ENCODE data around the gene AK9. TPM values are rescaled to one million over a fixed set of nuclear protein-coding genes. Genes with fewer than 3 reads are reported as not detected.

AK9 gene
- total and polyA plus RNA-seq, 2 donors = 12.9 to 14.4 TPM

- Histone ChIP-seq H3K36me3 (ENCODE audit: control insufficient read depth in 2 of 2, insufficient read depth in 2 of 2, low read length in 1 of 2) (no peaks in the 10 kb centered on the region), H3K4me1 (ENCODE audit: control insufficient read depth in 2 of 2, insufficient read depth in 2 of 2, low read length in 2 of 2) (peaks cover 4 to 6% of the 10 kb centered on the region in 2 donors), H3K4me3 (ENCODE audit: low read length in 2 of 2) (no peak overlapping the region), H3K27ac (ENCODE audit: low read depth in 1 of 2, low read length in 1 of 2) (no peak overlapping the region), H3K27me3 (ENCODE audit: control insufficient read depth in 2 of 2, insufficient read depth in 1 of 2, low read length in 1 of 2) (no peaks in the 10 kb centered on the region), H3K9me3 (ENCODE audit: control insufficient read depth in 2 of 2, insufficient read depth in 1 of 2, low read length in 1 of 2) (no peaks in the 10 kb centered on the region)
- peak in 5 of 9 donors; percentile 23 to 65 (median 32) for DNase-seq (ENCODE audit: low read depth in 6 of 9, low spot score in 9 of 9)
- 9% methylated on average over 3 of the region's 3 CpGs for WGBS
These were observed 174.1 kb downstream of the AK9 start for GRCh38 chr6:109516929-109517328.

GRCh38 chr6:109515781-109516409, 175.1 kb downstream of the AK9 start:
- 27% methylated on average over 6 of the region's 6 CpGs for WGBS
- DNase-seq (ENCODE audit: low read depth in 6 of 9, low spot score in 9 of 9) = peak in 1 of 9 donors; percentile 28

GRCh38 chr6:109514946-109515345, 176.1 kb downstream of the AK9 start:
- H3K4me3 ChIP-seq (ENCODE audit: low read length in 2 of 2) = no peak overlapping the region
- 97% methylated on average over 3 of the region's 3 CpGs for WGBS
- H3K4me1 ChIP-seq (ENCODE audit: control insufficient read depth in 2 of 2, insufficient read depth in 2 of 2, low read length in 2 of 2) = peaks cover 4 to 6% of the 10 kb centered on the region in 2 donors
- H3K9me3 ChIP-seq (ENCODE audit: control insufficient read depth in 2 of 2, insufficient read depth in 1 of 2, low read length in 1 of 2) = peaks cover 0 to 6% of the 10 kb centered on the region in 2 donors
- no peak overlapping the region for H3K27ac ChIP-seq (ENCODE audit: low read depth in 1 of 2, low read length in 1 of 2)
- H3K27me3 ChIP-seq (ENCODE audit: control insufficient read depth in 2 of 2, insufficient read depth in 1 of 2, low read length in 1 of 2) = no peaks in the 10 kb centered on the region
- DNase-seq (ENCODE audit: low read depth in 6 of 9, low spot score in 9 of 9) = no peak
- no peaks in the 10 kb centered on the region for H3K36me3 ChIP-seq (ENCODE audit: control insufficient read depth in 2 of 2, insufficient read depth in 2 of 2, low read length in 1 of 2)

More at GRCh38 chr6:109515781-109516409, 175.1 kb downstream of the AK9 start:
- no peaks in the 10 kb centered on the region for H3K9me3 ChIP-seq (ENCODE audit: control insufficient read depth in 2 of 2, insufficient read depth in 1 of 2, low read length in 1 of 2)
- H3K27me3 ChIP-seq (ENCODE audit: control insufficient read depth in 2 of 2, insufficient read depth in 1 of 2, low read length in 1 of 2) = no peaks in the 10 kb centered on the region
- peaks cover 4 to 6% of the 10 kb centered on the region in 2 donors for H3K4me1 ChIP-seq (ENCODE audit: control insufficient read depth in 2 of 2, insufficient read depth in 2 of 2, low read length in 2 of 2)
- H3K4me3 ChIP-seq (ENCODE audit: low read length in 2 of 2) = no peak overlapping the region
- H3K36me3 ChIP-seq (ENCODE audit: control insufficient read depth in 2 of 2, insufficient read depth in 2 of 2, low read length in 1 of 2) = no peaks in the 10 kb centered on the region
- H3K27ac ChIP-seq (ENCODE audit: low read depth in 1 of 2, low read length in 1 of 2) = no peak overlapping the region

- Histone ChIP-seq H3K27ac (ENCODE audit: low read depth in 1 of 2, low read length in 1 of 2) (no peak overlapping the region), H3K36me3 (ENCODE audit: control insufficient read depth in 2 of 2, insufficient read depth in 2 of 2, low read length in 1 of 2) (no peaks in the 10 kb centered on the region), H3K4me1 (ENCODE audit: control insufficient read depth in 2 of 2, insufficient read depth in 2 of 2, low read length in 2 of 2) (peaks cover 4 to 6% of the 10 kb centered on the region in 2 donors), H3K4me3 (ENCODE audit: low read length in 2 of 2) (no peak overlapping the region), H3K27me3 (ENCODE audit: control insufficient read depth in 2 of 2, insufficient read depth in 1 of 2, low read length in 1 of 2) (no peaks in the 10 kb centered on the region), H3K9me3 (ENCODE audit: control insufficient read depth in 2 of 2, insufficient read depth in 1 of 2, low read length in 1 of 2) (peaks cover 0 to 8% of the 10 kb centered on the region in 2 donors)
- DNase-seq (ENCODE audit: low read depth in 6 of 9, low spot score in 9 of 9) = no peak
- WGBS = 96% methylated on average over 2 of the region's 2 CpGs
These were observed 177.4 kb downstream of the AK9 start for GRCh38 chr6:109513571-109514071.

- H3K9me3 ChIP-seq (ENCODE audit: control insufficient read depth in 2 of 2, insufficient read depth in 1 of 2, low read length in 1 of 2) = peaks cover 0 to 8% of the 10 kb centered on the region in 2 donors
- no peak for DNase-seq (ENCODE audit: low read depth in 6 of 9, low spot score in 9 of 9)
- H3K4me3 ChIP-seq (ENCODE audit: low read length in 2 of 2) = no peak overlapping the region
- H3K36me3 ChIP-seq (ENCODE audit: control insufficient read depth in 2 of 2, insufficient read depth in 2 of 2, low read length in 1 of 2) = no peaks in the 10 kb centered on the region
- peaks cover 4 to 6% of the 10 kb centered on the region in 2 donors for H3K4me1 ChIP-seq (ENCODE audit: control insufficient read depth in 2 of 2, insufficient read depth in 2 of 2, low read length in 2 of 2)
- 94% methylated on average over 2 of the region's 2 CpGs for WGBS
- no peaks in the 10 kb centered on the region for H3K27me3 ChIP-seq (ENCODE audit: control insufficient read depth in 2 of 2, insufficient read depth in 1 of 2, low read length in 1 of 2)
- H3K27ac ChIP-seq (ENCODE audit: low read depth in 1 of 2, low read length in 1 of 2) = no peak overlapping the region
These were observed 178.7 kb downstream of the AK9 start for GRCh38 chr6:109512271-109512817.

GRCh38 chr6:109511832-109512231, 179.2 kb downstream of the AK9 start:
- Histone ChIP-seq H3K27ac (ENCODE audit: low read depth in 1 of 2, low read length in 1 of 2) (no peak overlapping the region), H3K36me3 (ENCODE audit: control insufficient read depth in 2 of 2, insufficient read depth in 2 of 2, low read length in 1 of 2) (no peaks in the 10 kb centered on the region)
- 95% methylated on average over 2 of the region's 2 CpGs for WGBS

GRCh38 chr6:109510358-109510757, 180.6 kb downstream of the AK9 start:
- no peak for DNase-seq (ENCODE audit: low read depth in 6 of 9, low spot score in 9 of 9)
- H3K4me1 ChIP-seq (ENCODE audit: control insufficient read depth in 2 of 2, insufficient read depth in 2 of 2, low read length in 2 of 2) = no peaks in the 10 kb centered on the region
- H3K9me3 ChIP-seq (ENCODE audit: control insufficient read depth in 2 of 2, insufficient read depth in 1 of 2, low read length in 1 of 2) = peaks cover 0 to 8% of the 10 kb centered on the region in 2 donors
- no peaks in the 10 kb centered on the region for H3K27me3 ChIP-seq (ENCODE audit: control insufficient read depth in 2 of 2, insufficient read depth in 1 of 2, low read length in 1 of 2)
- no peak overlapping the region for H3K27ac ChIP-seq (ENCODE audit: low read depth in 1 of 2, low read length in 1 of 2)
- H3K36me3 ChIP-seq (ENCODE audit: control insufficient read depth in 2 of 2, insufficient read depth in 2 of 2, low read length in 1 of 2) = no peaks in the 10 kb centered on the region
- 95% methylated on average over 1 of the region's 1 CpG for WGBS
- H3K4me3 ChIP-seq (ENCODE audit: low read length in 2 of 2) = no peak overlapping the region

More at GRCh38 chr6:109511832-109512231, 179.2 kb downstream of the AK9 start:
- DNase-seq (ENCODE audit: low read depth in 6 of 9, low spot score in 9 of 9) = no peak
- Histone ChIP-seq H3K4me3 (ENCODE audit: low read length in 2 of 2) (no peak overlapping the region), H3K9me3 (ENCODE audit: control insufficient read depth in 2 of 2, insufficient read depth in 1 of 2, low read length in 1 of 2) (peaks cover 0 to 8% of the 10 kb centered on the region in 2 donors), H3K4me1 (ENCODE audit: control insufficient read depth in 2 of 2, insufficient read depth in 2 of 2, low read length in 2 of 2) (peaks cover under 1 to 3% of the 10 kb centered on the region in 2 donors), H3K27me3 (ENCODE audit: control insufficient read depth in 2 of 2, insufficient read depth in 1 of 2, low read length in 1 of 2) (no peaks in the 10 kb centered on the region)

- Histone ChIP-seq H3K36me3 (ENCODE audit: control insufficient read depth in 2 of 2, insufficient read depth in 2 of 2, low read length in 1 of 2) (no peaks in the 10 kb centered on the region), H3K27ac (ENCODE audit: low read depth in 1 of 2, low read length in 1 of 2) (no peak overlapping the region), H3K27me3 (ENCODE audit: control insufficient read depth in 2 of 2, insufficient read depth in 1 of 2, low read length in 1 of 2) (no peaks in the 10 kb centered on the region), H3K4me3 (ENCODE audit: low read length in 2 of 2) (no peak overlapping the region), H3K4me1 (ENCODE audit: control insufficient read depth in 2 of 2, insufficient read depth in 2 of 2, low read length in 2 of 2) (no peaks in the 10 kb centered on the region), H3K9me3 (ENCODE audit: control insufficient read depth in 2 of 2, insufficient read depth in 1 of 2, low read length in 1 of 2) (peaks cover 0 to 8% of the 10 kb centered on the region in 2 donors)
- no peak for DNase-seq (ENCODE audit: low read depth in 6 of 9, low spot score in 9 of 9)
- WGBS = 93% methylated on average over 4 of the region's 4 CpGs
These were observed 182.7 kb downstream of the AK9 start for GRCh38 chr6:109508166-109508860.

- H3K27me3 ChIP-seq (ENCODE audit: control insufficient read depth in 2 of 2, insufficient read depth in 1 of 2, low read length in 1 of 2) = no peaks in the 10 kb centered on the region
- WGBS = 89% methylated on average over 4 of the region's 4 CpGs
- H3K4me1 ChIP-seq (ENCODE audit: control insufficient read depth in 2 of 2, insufficient read depth in 2 of 2, low read length in 2 of 2) = no peaks in the 10 kb centered on the region
- no peak overlapping the region for H3K4me3 ChIP-seq (ENCODE audit: low read length in 2 of 2)
- no peaks in the 10 kb centered on the region for H3K36me3 ChIP-seq (ENCODE audit: control insufficient read depth in 2 of 2, insufficient read depth in 2 of 2, low read length in 1 of 2)
- no peak for DNase-seq (ENCODE audit: low read depth in 6 of 9, low spot score in 9 of 9)
- peaks cover 0 to 8% of the 10 kb centered on the region in 2 donors for H3K9me3 ChIP-seq (ENCODE audit: control insufficient read depth in 2 of 2, insufficient read depth in 1 of 2, low read length in 1 of 2)
- no peak overlapping the region for H3K27ac ChIP-seq (ENCODE audit: low read depth in 1 of 2, low read length in 1 of 2)
These were observed 183.4 kb downstream of the AK9 start for GRCh38 chr6:109507490-109508072.

All from thymus (tissue), 11 donors.